ENCODE measurements around the gene PANK4.

Gene PANK4

GRCh38 chr1:2544093-2544874, 17.9 kb upstream of the PANK4 start:
- DNase-seq = no peak

- DNase-seq = peak; percentile 61
These were observed 17.2 kb upstream of the PANK4 start for GRCh38 chr1:2543543-2544092.

- DNase-seq = no peak
These were observed 16.0 kb upstream of the PANK4 start for GRCh38 chr1:2542246-2542915.

- DNase-seq = peak; percentile 68
These were observed 15.3 kb upstream of the PANK4 start for GRCh38 chr1:2541619-2542245.

GRCh38 chr1:2540816-2541492, 14.6 kb upstream of the PANK4 start:
- DNase-seq = no peak

GRCh38 chr1:2539312-2539907, 13.0 kb upstream of the PANK4 start:
- no peak for DNase-seq

- no peak for DNase-seq
These were observed 12.5 kb upstream of the PANK4 start for GRCh38 chr1:2538872-2539271.

GRCh38 chr1:2538376-2538775, 12.0 kb upstream of the PANK4 start:
- no peak for DNase-seq

- DNase-seq = no peak
These were observed 11.4 kb upstream of the PANK4 start for GRCh38 chr1:2537784-2538115.

GRCh38 chr1:2535981-2536380, 9.6 kb upstream of the PANK4 start:
- DNase-seq = no peak

GRCh38 chr1:2535455-2535854, 9.1 kb upstream of the PANK4 start:
- no peak for DNase-seq

GRCh38 chr1:2534687-2535441, 8.5 kb upstream of the PANK4 start:
- peak; percentile 76 for DNase-seq

- DNase-seq = no peak
These were observed 7.9 kb upstream of the PANK4 start for GRCh38 chr1:2534315-2534686.

GRCh38 chr1:2533365-2533764, 7.0 kb upstream of the PANK4 start:
- DNase-seq = no peak

GRCh38 chr1:2532485-2533160, 6.2 kb upstream of the PANK4 start:
- no peak for DNase-seq

- DNase-seq = peak; percentile 76
These were observed 4.3 kb upstream of the PANK4 start for GRCh38 chr1:2530513-2531361.

- peak; percentile 46 for DNase-seq
These were observed 3.6 kb upstream of the PANK4 start, which contains the start of gene HES5 for GRCh38 chr1:2529784-2530512. HES5 (minus strand) TSS chr1:2530263; CDS start chr1:2530164, 99 bp downstream.

GRCh38 chr1:2528966-2529783, 2.8 kb upstream of the PANK4 start:
- DNase-seq = peak; percentile 38

- DNase-seq = no peak
These were observed 2.2 kb upstream of the PANK4 start for GRCh38 chr1:2528611-2528965.
